Eye (tissue), 1 donor: ENCODE data around the gene LYSMD3.

Source experiments
- DNase-seq: peaks from one replicate; pipeline ENCODE4 v3.0.0-alpha.2; 2015

Gene LYSMD3

DNA sequence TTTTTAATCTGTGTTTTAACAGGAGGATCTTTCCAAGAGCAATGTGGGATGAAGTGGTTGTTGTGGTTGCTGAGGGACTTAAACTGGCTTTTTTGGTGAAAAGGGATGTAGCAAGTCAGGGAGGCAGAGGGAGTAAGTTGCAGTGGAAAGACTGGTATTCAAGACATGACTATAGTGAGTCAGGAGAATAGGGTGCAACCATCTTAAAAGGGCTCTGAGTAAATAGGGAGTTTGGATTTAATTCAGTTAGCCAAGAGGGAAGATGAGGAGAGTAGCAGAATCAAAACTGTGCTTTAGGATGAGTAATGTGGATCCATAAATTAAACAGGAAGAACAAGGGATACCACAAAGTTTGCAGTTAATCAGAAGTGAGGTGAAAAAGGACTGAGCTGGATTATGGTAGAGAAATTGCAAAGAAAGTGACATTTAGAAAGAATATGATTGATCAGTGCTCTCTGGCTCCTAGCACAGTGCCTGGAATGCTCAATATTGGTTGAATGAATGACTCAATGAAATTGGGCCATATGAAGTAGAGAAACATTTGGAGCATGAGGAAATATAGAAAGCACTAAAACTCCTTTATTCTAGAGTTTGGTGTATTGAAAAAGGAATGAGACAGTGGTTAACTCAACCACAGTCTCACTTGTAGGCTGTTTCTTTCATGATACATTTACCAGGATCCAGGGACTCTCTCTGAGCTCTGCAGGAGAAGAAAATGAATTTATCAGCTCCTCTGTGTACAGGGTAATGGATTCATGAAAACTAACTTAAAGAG lies 49.6 kb downstream of the LYSMD3 start:
- no peak for DNase-seq

DNA sequence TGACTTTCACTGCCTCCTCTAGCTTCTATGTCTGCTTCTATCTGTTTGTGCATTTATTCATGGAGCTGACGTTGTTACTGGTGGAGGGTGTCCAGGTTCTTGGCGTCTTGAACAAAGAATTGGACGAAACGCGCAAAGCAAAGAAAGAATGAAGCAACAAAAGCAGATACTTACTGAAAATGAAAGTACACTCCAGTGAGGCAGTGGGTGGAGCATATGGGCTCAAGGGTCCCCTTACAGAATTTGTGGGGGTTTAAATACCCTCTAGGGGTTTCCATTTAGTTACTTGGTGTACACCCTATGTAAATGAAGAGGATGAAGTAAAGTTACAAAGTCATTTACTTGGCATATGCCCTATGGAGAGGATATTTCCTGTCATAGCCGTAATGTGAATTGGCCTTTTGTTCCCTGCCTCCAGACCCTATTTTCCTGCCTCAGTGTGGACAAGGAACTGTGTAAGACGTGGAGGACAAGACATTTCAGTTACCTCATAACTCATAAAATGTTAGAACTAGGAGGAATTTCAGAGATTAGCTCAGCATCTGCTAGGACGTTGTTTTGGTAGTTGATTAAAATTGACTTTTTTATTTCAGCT lies 51.7 kb downstream of the LYSMD3 start:
- no peak for DNase-seq

DNA sequence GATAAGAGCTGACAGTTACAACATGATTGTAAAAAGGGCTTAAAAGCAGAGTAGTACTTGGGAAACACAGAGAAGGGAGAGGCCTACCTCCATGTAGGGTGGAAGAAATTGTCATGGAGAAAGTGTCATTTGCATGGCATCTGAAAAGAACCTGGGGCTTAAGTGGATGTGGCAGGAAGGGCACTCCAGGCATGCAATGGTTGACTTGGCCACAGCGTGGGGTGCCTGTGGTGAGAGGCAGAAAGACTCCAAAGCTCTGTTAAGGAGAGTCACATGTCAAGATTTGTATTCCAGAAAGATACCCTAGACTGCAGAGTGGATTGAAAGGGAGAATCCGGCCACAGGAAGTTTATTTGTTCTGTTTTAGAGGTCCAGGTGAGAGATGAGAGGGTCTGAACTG lies 52.3 kb downstream of the LYSMD3 start:
- DNase-seq: peak; percentile 42

DNA sequence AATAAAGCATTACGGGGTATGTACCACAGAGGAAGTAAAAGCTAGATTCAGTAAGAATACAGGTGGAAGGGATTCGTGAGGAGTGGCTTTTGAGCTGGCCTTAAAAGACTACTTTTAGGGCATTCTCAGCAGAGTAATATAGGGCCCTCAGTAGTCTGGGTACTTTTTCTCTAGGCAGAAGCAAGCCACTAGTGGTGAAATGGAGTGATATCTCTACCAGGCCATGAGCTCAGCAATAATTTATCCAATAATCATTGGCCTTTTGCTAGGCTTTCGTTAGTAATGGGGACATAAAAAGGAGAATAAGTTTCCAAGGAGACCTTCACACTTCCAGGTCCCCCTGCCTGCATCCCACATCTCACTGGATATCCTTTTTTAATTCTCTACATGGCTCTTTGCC lies 53.0 kb downstream of the LYSMD3 start:
- DNase-seq: no peak

DNA sequence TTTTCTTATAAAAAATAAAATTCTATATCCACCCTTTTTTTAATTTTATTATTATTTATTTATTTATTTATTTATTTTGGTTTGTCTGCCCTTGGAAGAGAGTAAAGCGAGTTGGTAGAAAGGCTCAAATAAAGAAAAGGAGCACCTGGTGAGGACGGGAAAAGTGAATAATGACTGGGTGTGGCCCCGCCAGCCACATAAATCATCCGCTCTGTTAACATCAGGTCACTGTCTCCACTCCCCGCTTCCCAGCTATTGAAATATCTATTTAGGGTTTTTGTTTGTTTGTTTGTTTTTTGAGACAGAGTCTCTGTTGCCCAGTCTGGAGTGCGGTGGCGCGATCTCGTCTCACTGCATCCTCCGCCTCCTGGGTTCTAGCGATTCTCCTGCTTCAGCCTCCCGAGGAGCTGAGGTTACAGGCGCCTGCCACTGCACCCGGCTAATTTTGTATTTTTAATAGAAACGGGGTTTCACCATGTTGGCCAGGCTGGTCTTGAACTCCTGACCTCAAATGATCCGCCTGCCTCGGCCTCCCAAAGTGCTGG lies 53.9 kb downstream of the LYSMD3 start:
- DNase-seq: no peak

DNA sequence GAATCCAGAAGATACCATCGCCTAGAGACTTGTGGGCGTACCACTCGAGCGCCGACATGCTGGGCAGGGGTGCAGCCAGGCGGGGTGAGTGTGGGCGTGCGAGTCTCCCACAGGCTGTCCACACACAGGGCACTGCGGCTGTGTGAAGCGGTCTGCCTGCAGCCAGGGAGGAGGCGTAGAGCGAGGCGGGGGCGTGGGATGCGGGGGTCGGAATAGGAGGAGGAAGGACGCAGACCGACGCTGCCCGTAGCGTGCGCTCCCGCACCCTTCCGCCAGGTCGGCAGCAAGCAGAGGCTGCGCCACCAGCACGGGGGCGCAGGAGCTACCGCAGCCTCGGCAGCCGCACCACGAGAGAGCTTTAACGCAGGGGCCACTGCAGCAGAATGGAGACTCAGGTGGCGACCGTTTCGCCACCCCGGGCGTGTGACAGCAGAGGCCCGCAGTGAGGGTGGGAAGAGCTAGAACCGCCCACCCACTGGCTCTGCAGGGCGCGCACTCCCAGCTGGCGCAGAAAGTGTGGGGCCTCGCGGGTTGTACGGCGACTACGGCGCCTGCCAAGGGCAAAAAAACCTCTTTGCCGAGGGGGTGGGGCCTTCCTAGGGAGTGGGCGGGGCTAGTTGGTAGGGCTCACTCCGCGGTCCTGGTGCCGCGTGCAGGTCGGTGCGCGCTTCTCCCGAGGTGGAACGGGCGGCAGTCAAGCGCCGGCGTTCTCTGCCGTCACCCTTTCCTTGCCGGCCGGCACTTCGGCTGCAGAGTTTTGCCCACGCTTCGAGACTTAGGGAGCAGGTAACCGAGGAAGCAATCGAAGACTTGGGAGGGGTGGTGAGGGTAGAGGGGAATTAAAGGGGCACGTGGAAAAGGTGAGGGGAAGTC lies 54.9 kb downstream of the LYSMD3 start, which contains the start of the genes MBLAC2 and POLR3G:
TSS of gene MBLAC2 (minus strand) at position 537 of the 873 bp plus-strand sequence. CDS start at position 58, 479 bp downstream.
TSS of gene POLR3G (plus strand) at position 630 of the 873 bp plus-strand sequence. CDS start 10,704 bp downstream, outside the sequence.
- peak; percentile 96 for DNase-seq

DNA sequence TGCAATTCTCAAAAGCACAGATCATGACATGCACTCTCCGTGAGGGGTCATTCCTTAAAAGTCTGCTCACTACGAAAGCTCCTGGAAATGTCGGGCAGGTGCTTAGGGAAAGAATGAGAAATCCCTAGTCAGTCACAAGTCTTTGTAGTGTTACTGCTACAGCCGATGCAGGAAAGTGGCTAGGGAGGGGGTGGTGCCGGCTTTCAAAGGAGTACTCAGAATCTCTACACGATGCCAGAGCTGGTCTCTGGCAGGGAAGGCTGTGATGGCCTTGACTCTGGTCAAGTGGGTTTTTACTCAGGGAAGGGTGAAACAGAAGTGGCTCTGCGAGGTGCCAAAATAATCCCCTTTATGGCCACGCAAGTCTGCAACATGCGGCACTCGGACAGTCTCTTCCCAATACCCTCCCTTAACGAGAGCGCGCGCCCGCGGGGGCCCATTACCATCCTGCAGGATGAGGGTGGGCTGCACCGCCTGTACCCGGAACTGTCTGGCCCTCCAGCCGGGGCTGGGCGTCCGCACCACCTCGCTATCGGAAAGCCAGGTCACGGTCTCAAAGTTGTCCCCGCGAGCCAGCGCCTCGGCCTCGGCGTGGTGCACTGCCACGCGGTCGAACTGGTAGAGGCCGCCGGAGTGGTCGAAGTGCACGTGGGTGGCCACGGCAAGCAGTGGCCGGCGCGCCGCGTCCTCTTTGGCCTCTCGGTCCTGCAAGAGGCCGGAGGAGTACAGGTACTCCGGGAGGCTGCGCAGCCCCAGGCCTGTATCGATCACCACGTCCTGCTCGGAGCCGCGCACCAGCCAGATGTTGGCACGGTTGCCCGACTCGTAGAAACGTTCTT lies 55.8 kb downstream of the LYSMD3 start:
- DNase-seq: peak; percentile 69

DNA sequence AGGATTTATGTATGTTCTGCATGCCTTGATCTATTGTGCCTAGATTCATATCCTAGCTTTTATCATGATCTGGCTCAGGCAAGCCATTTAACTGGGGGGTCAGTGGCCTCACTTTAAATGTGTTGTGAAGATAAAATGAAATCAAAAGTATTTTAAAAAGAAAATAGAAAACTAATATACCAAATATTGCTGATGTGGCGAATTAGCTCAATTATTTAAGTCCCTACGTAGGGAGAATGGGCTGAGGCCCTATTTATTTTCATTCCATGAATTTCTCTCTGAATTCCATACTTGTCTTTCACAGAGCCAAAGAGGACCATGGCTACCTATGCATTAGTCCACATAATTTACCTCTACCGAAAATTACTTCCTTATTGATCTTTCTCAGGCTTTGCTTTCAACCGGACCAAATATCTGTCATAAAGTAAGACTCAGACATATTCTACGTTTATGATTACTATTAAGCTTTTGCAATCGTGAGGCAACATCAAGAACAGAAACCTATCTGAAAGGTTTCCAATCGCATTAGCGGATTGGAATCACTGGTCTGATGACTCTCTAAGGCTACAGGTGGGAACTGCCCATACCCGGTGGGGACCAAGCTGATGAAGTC lies 56.5 kb downstream of the LYSMD3 start:
- DNase-seq: no peak
